ENCODE measurements around the gene DDX23.
A peak's percentile ranks its signal among the peaks of the same experiment; 100 is the strongest.

Gene DDX23

DNA sequence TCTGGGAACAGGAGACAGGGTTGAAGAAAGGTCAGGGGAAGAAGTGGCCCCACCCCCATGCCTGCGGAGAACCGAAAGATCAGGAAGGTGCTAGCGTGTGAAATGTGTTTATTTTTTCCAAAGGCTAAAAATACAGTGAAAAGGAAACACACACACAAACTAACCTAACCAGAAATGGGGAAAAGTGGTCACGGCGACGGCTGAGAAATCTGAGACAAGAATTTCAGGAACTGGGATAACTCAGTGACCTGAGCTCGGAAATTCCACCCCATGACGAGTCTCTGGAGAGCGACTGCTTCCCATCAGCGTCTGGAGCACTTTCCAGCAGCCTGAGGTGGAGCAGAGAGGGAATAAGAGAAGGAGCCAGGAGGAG lies 30.3 kb upstream of the DDX23 start:
- no peak overlapping the region for H3K4ac ChIP-seq (ENCODE audit: low read depth in 1 of 2, low read length in 2 of 2)
- H3K18ac ChIP-seq (ENCODE audit: low read depth in 1 of 2, low read length in 2 of 2) = peak overlapping the region in 1 of 2 experiments; percentile 28
- peak overlapping the region; percentile 5 for H3K9ac ChIP-seq (ENCODE audit: low read length)
- H4K91ac ChIP-seq (ENCODE audit: low read length) = no peak overlapping the region
- peaks cover 35 to 55% of the 10 kb centered on the region in 2 experiments for H3K27me3 ChIP-seq (ENCODE audit: control insufficient read depth in 1 of 2, insufficient read depth in 1 of 2, low read length in 2 of 2)
- H3K36me3 ChIP-seq (ENCODE audit: control insufficient read depth in 1 of 2, insufficient read depth in 2 of 2, low read depth in 1 of 2, low read length in 2 of 2) = no peaks in the 10 kb centered on the region
- H3K9me3 ChIP-seq (ENCODE audit: control insufficient read depth, low read length) = no peaks in the 10 kb centered on the region
- DNase-seq = peak; percentile 96
- H3K4me3 ChIP-seq (ENCODE audit: insufficient read depth in 1 of 2, low read depth in 1 of 2, low read length in 2 of 2) = peak overlapping the region in 1 of 2 experiments; percentile 54
- no peak overlapping the region for H2BK120ac ChIP-seq (ENCODE audit: low read depth, low read length)
- H2BK12ac ChIP-seq (ENCODE audit: low read length in 2 of 2) = no peak overlapping the region
- H2BK15ac ChIP-seq (ENCODE audit: low read depth, poor library complexity, severe bottlenecking) = no peak overlapping the region
- H2BK5ac ChIP-seq (ENCODE audit: low read depth, low read length, poor library complexity, severe bottlenecking) = no peak overlapping the region
- H3K27ac ChIP-seq (ENCODE audit: low read length, poor library complexity, severe bottlenecking) = no peak overlapping the region
- 2% methylated on average over 7 of the region's 10 CpGs for WGBS
- H2AFZ ChIP-seq (ENCODE audit: low read depth, low read length) = no peak overlapping the region
- H3K4me2 ChIP-seq (ENCODE audit: low read length, poor library complexity, severe bottlenecking) = peak overlapping the region; percentile 44
- no peaks in the 10 kb centered on the region for H3K79me1 ChIP-seq (replicated peaks; ENCODE audit: low read length, poor library complexity, severe bottlenecking)
- H2AK5ac ChIP-seq (ENCODE audit: low read length, severe bottlenecking) = no peak overlapping the region
- peaks cover 8% of the 10 kb centered on the region for H3K4me1 ChIP-seq (ENCODE audit: control insufficient read depth, insufficient read depth, low read depth, low read length)
- no peak overlapping the region for H3K23ac ChIP-seq (ENCODE audit: low read length in 2 of 2)
- H4K8ac ChIP-seq (ENCODE audit: low read length) = peak overlapping the region; percentile 55
- no peak overlapping the region for H3K14ac ChIP-seq (ENCODE audit: low read length in 2 of 2)

DNA sequence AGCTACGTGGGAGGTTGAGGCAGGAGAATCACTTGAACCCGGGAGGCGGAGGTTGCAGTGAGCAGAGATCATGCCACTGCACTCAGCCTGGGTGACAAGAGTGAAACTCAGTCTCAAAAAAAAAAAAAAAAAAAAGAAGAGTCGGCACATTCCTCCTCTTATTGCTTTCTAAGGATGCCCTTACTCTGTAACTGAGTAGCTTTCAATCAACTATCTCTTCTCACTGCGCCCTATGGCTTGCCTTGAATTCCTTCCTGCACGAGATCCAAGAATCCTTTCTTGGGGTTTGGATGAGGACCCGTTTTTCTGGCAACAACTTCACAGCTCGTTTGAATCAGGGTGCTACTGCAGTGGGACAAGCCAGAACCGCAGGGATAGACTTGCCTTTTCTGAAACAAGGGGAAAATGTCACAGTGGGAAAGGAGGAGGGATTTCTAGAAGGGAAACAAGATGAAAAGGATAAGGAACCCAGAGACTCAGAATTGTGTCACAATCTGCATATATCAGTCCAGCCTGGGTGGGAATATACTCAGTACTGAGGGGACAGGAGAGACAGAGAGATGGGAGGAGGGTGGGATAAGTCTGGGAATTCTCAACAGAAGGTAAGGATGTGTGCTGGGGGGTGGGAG lies 29.8 kb upstream of the DDX23 start:
- WGBS = 47% methylated on average over 9 of the region's 9 CpGs
- H4K91ac ChIP-seq (ENCODE audit: low read length) = no peak overlapping the region
- H3K36me3 ChIP-seq (ENCODE audit: control insufficient read depth in 1 of 2, insufficient read depth in 2 of 2, low read depth in 1 of 2, low read length in 2 of 2) = no peaks in the 10 kb centered on the region

DNA sequence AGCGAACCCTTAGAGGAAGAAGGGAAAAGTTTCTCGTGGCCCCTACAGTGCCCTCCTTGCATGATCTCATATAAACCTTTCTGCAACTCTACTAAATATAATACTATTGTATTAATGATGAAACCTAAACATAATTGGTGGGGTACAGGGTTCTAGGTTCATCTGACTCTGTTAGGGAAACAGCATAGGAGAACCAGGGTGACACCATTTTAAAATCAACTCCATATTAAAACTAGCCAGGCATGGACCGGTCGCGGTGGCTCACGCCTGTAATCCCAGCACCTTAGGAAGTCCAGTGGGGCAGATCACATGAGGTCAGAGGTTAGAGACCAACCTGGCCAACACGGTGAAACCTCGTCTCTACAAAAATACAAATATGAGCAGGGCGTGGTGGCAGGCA lies 28.7 kb upstream of the DDX23 start:
- Histone ChIP-seq H3K27me3 (ENCODE audit: control insufficient read depth in 1 of 2, insufficient read depth in 1 of 2, low read length in 2 of 2) (peaks cover 35 to 55% of the 10 kb centered on the region in 2 experiments), H2AFZ (ENCODE audit: low read depth, low read length) (no peak overlapping the region), H3K4ac (ENCODE audit: low read depth in 1 of 2, low read length in 2 of 2) (no peak overlapping the region), H2BK5ac (ENCODE audit: low read depth, low read length, poor library complexity, severe bottlenecking) (no peak overlapping the region), H3K23ac (ENCODE audit: low read length in 2 of 2) (no peak overlapping the region), H3K4me2 (ENCODE audit: low read length, poor library complexity, severe bottlenecking) (no peak overlapping the region), H3K9me3 (ENCODE audit: control insufficient read depth, low read length) (no peaks in the 10 kb centered on the region), H2BK15ac (ENCODE audit: low read depth, poor library complexity, severe bottlenecking) (no peak overlapping the region), H3K4me3 (ENCODE audit: insufficient read depth in 1 of 2, low read depth in 1 of 2, low read length in 2 of 2) (no peak overlapping the region), H4K8ac (ENCODE audit: low read length) (no peak overlapping the region), H3K14ac (ENCODE audit: low read length in 2 of 2) (no peak overlapping the region), H3K36me3 (ENCODE audit: control insufficient read depth in 1 of 2, insufficient read depth in 2 of 2, low read depth in 1 of 2, low read length in 2 of 2) (no peaks in the 10 kb centered on the region), H4K91ac (ENCODE audit: low read length) (no peak overlapping the region), H3K27ac (ENCODE audit: low read length, poor library complexity, severe bottlenecking) (no peak overlapping the region), H2AK5ac (ENCODE audit: low read length, severe bottlenecking) (no peak overlapping the region), H2BK120ac (ENCODE audit: low read depth, low read length) (no peak overlapping the region), H3K18ac (ENCODE audit: low read depth in 1 of 2, low read length in 2 of 2) (no peak overlapping the region), H3K9ac (ENCODE audit: low read length) (no peak overlapping the region), H3K79me1 (replicated peaks; ENCODE audit: low read length, poor library complexity, severe bottlenecking) (no peaks in the 10 kb centered on the region), H2BK12ac (ENCODE audit: low read length in 2 of 2) (no peak overlapping the region), H3K4me1 (ENCODE audit: control insufficient read depth, insufficient read depth, low read depth, low read length) (peaks cover 8% of the 10 kb centered on the region)
- 93% methylated on average over 8 of the region's 9 CpGs for WGBS
- no peak for DNase-seq

More for the DNA sequence above, 29.8 kb upstream of the DDX23 start:
- Histone ChIP-seq H3K18ac (ENCODE audit: low read depth in 1 of 2, low read length in 2 of 2) (peak overlapping the region; percentile 28 to 78), H2BK120ac (ENCODE audit: low read depth, low read length) (no peak overlapping the region), H3K4ac (ENCODE audit: low read depth in 1 of 2, low read length in 2 of 2) (peak overlapping the region in 1 of 2 experiments; percentile 26), H3K4me1 (ENCODE audit: control insufficient read depth, insufficient read depth, low read depth, low read length) (peaks cover 8% of the 10 kb centered on the region), H3K23ac (ENCODE audit: low read length in 2 of 2) (no peak overlapping the region), H2AK5ac (ENCODE audit: low read length, severe bottlenecking) (no peak overlapping the region), H2AFZ (ENCODE audit: low read depth, low read length) (no peak overlapping the region), H2BK5ac (ENCODE audit: low read depth, low read length, poor library complexity, severe bottlenecking) (no peak overlapping the region), H2BK12ac (ENCODE audit: low read length in 2 of 2) (peak overlapping the region in 1 of 2 experiments; percentile 47), H3K9ac (ENCODE audit: low read length) (peak overlapping the region; percentile 5), H3K9me3 (ENCODE audit: control insufficient read depth, low read length) (no peaks in the 10 kb centered on the region), H3K27me3 (ENCODE audit: control insufficient read depth in 1 of 2, insufficient read depth in 1 of 2, low read length in 2 of 2) (peaks cover 35 to 55% of the 10 kb centered on the region in 2 experiments), H4K8ac (ENCODE audit: low read length) (peak overlapping the region; percentile 55), H3K14ac (ENCODE audit: low read length in 2 of 2) (no peak overlapping the region), H3K27ac (ENCODE audit: low read length, poor library complexity, severe bottlenecking) (no peak overlapping the region), H3K79me1 (replicated peaks; ENCODE audit: low read length, poor library complexity, severe bottlenecking) (no peaks in the 10 kb centered on the region), H3K4me3 (ENCODE audit: insufficient read depth in 1 of 2, low read depth in 1 of 2, low read length in 2 of 2) (peak overlapping the region in 1 of 2 experiments; percentile 54), H3K4me2 (ENCODE audit: low read length, poor library complexity, severe bottlenecking) (peak overlapping the region; percentile 44), H2BK15ac (ENCODE audit: low read depth, poor library complexity, severe bottlenecking) (no peak overlapping the region)
- DNase-seq = peak; percentile 83

- H3K27ac ChIP-seq (ENCODE audit: low read length, poor library complexity, severe bottlenecking) = no peak overlapping the region
- H3K27me3 ChIP-seq (ENCODE audit: control insufficient read depth in 1 of 2, insufficient read depth in 1 of 2, low read length in 2 of 2) = peaks cover 28 to 46% of the 10 kb centered on the region in 2 experiments
- no peak for DNase-seq
- WGBS = 87% methylated on average over 2 of the region's 2 CpGs
- no peak overlapping the region for H3K23ac ChIP-seq (ENCODE audit: low read length in 2 of 2)
- no peaks in the 10 kb centered on the region for H3K36me3 ChIP-seq (ENCODE audit: control insufficient read depth in 1 of 2, insufficient read depth in 2 of 2, low read depth in 1 of 2, low read length in 2 of 2)
- no peak overlapping the region for H3K14ac ChIP-seq (ENCODE audit: low read length in 2 of 2)
- no peaks in the 10 kb centered on the region for H3K79me1 ChIP-seq (replicated peaks; ENCODE audit: low read length, poor library complexity, severe bottlenecking)
- H3K4me2 ChIP-seq (ENCODE audit: low read length, poor library complexity, severe bottlenecking) = no peak overlapping the region
- H4K91ac ChIP-seq (ENCODE audit: low read length) = no peak overlapping the region
- no peaks in the 10 kb centered on the region for H3K9me3 ChIP-seq (ENCODE audit: control insufficient read depth, low read length)
- H2BK12ac ChIP-seq (ENCODE audit: low read length in 2 of 2) = no peak overlapping the region
- no peak overlapping the region for H3K18ac ChIP-seq (ENCODE audit: low read depth in 1 of 2, low read length in 2 of 2)
- no peak overlapping the region for H2BK15ac ChIP-seq (ENCODE audit: low read depth, poor library complexity, severe bottlenecking)
- H2BK120ac ChIP-seq (ENCODE audit: low read depth, low read length) = no peak overlapping the region
- H4K8ac ChIP-seq (ENCODE audit: low read length) = no peak overlapping the region
- peaks cover 5% of the 10 kb centered on the region for H3K4me1 ChIP-seq (ENCODE audit: control insufficient read depth, insufficient read depth, low read depth, low read length)
- H2AK5ac ChIP-seq (ENCODE audit: low read length, severe bottlenecking) = no peak overlapping the region
- no peak overlapping the region for H3K4me3 ChIP-seq (ENCODE audit: insufficient read depth in 1 of 2, low read depth in 1 of 2, low read length in 2 of 2)
- H3K4ac ChIP-seq (ENCODE audit: low read depth in 1 of 2, low read length in 2 of 2) = no peak overlapping the region
- no peak overlapping the region for H2AFZ ChIP-seq (ENCODE audit: low read depth, low read length)
- no peak overlapping the region for H3K9ac ChIP-seq (ENCODE audit: low read length)
- no peak overlapping the region for H2BK5ac ChIP-seq (ENCODE audit: low read depth, low read length, poor library complexity, severe bottlenecking)
These were observed 26.6 kb upstream of the DDX23 start for GRCh38 chr12:48878548-48878947.
